OCI-LY7 (cell line): Measurements from ENCODE around the gene RPS24.
"Not testable (repeated sequence)": the region's sequence is repeated elsewhere in the genome, so short reads cannot be mapped to it uniquely, and the experiment has no call there.

Experiments used
- CTCF ChIP-seq: fragments of 200-600 bp; sonication (generic); conservative IDR thresholded peaks from 2 replicates; pipeline ENCODE4 v1.5.1; 2014; ENCODE audit warnings: mild to moderate bottlenecking, antibody characterized with exemption, low read length, moderate library complexity, mixed read lengths
- EZH2phosphoT487 ChIP-seq: fragments of 200-600 bp; sonication (generic); IDR thresholded peaks from 2 replicates; pipeline ENCODE4 v1.6.1; 2018; ENCODE audit warnings: low read depth, borderline replicate concordance, mild to moderate bottlenecking, mixed run types, antibody characterized with exemption, low read length, moderate library complexity, mixed read lengths

DNA sequence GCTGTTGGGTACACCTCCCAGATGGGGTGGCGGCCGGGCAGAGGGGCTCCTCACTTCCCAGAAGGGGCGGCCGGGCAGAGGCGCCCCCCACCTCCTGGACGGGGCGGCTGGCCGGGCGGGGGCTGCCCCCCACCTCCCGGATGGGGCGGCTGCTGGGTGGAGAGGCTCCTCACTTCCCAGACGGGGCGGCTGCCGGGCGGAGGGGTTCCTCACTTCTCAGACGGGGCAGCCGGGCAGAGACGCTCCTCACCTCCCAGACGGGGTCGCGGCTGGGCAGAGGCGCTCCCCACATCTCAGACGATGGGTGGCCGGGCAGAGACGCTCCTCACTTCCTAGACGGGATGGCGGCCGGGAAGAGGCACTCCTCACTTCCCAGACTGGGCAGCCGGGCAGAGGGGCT is 42.1 kb downstream of the RPS24 start:
- TF ChIP-seq CTCF, EZH2phosphoT487: not testable (repeated sequence)
